ENCODE data around the gene PCSK6. TPM values are rescaled to one million over a fixed set of nuclear protein-coding genes. Genes with fewer than 3 reads are reported as not detected.

Gene PCSK6
- total RNA-seq, 1 donor from 2014 or later = 3.7 TPM

DNA sequence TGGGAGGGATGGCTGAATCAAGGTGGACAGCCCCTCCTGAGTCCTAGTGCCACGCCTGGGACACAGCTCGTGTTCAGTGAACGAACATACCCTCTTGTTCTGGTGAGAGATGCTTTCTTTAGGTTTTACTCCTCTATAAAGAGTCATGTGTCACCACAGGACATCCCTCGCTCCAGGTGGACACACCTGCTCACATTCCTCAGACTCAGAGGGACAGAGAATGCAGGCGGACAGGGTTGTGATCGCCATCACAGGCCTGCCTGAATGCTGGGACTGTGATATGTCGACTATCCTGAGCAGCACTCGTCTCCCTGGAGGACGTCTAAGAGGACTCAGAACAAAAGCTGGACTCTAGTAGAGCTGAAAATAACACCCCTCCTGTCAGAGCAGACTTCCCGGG lies 98.1 kb downstream of the PCSK6 start:
- TF ChIP-seq, protein P1, sequence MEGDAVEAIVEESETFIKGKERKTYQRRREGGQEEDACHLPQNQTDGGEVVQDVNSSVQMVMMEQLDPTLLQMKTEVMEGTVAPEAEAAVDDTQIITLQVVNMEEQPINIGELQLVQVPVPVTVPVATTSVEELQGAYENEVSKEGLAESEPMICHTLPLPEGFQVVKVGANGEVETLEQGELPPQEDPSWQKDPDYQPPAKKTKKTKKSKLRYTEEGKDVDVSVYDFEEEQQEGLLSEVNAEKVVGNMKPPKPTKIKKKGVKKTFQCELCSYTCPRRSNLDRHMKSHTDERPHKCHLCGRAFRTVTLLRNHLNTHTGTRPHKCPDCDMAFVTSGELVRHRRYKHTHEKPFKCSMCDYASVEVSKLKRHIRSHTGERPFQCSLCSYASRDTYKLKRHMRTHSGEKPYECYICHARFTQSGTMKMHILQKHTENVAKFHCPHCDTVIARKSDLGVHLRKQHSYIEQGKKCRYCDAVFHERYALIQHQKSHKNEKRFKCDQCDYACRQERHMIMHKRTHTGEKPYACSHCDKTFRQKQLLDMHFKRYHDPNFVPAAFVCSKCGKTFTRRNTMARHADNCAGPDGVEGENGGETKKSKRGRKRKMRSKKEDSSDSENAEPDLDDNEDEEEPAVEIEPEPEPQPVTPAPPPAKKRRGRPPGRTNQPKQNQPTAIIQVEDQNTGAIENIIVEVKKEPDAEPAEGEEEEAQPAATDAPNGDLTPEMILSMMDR (conservative IDR thresholded peaks at IDR 0.05; ENCODE audit: low read depth, low read length) = no peak
- no peak for DNase-seq (ENCODE audit: low read depth)
- H3K4me3 ChIP-seq (ENCODE audit: low read depth, low read length) = no peak overlapping the region

DNA sequence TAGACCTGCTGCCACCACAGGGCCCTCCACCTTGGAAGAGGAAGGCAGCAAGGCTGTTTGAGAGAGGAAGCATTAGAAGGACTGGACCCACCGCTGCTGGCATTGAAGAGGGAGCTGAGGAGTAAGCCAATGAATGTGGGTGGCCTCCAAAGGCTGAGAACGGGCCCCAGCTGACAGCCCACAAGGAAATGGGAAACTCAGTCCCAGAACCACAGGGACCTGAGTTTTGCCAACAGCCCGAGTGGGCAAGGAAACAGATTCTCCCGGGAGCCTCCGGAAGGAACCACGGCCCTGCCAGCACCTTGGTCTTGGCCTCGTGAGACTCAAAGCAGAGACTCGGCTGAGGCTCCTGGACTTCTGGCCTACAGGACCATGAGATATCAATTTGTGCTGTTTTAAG lies 99.0 kb downstream of the PCSK6 start:
- DNase-seq (ENCODE audit: low read depth) = no peak
- TF ChIP-seq, protein P1 (conservative IDR thresholded peaks at IDR 0.05; ENCODE audit: low read depth, low read length) = no peak
- H3K4me3 ChIP-seq (ENCODE audit: low read depth, low read length) = no peak overlapping the region

DNA sequence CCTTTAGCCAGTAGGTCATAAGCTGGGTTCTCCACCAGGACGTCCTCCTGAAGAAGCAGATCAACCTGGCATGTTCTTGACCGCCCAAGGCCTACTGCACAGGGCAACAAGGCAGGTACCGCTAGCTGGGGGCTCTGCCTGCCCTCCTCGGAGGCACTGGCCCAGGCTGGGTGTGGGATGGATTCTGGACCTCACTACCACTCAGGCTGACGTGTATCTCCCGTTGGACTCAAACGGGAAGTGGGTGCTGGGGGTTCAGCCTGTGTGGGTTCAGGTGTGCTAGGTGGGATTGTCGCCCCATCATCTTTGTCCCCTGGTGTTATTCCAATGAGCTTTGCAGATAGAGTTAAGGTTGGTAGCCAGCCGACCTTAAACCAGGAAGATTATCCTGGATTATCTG lies 99.4 kb downstream of the PCSK6 start:
- H3K4me3 ChIP-seq (ENCODE audit: low read depth, low read length) = no peak overlapping the region
- TF ChIP-seq, protein P1 (conservative IDR thresholded peaks at IDR 0.05; ENCODE audit: low read depth, low read length) = no peak
- DNase-seq (ENCODE audit: low read depth) = no peak

DNA sequence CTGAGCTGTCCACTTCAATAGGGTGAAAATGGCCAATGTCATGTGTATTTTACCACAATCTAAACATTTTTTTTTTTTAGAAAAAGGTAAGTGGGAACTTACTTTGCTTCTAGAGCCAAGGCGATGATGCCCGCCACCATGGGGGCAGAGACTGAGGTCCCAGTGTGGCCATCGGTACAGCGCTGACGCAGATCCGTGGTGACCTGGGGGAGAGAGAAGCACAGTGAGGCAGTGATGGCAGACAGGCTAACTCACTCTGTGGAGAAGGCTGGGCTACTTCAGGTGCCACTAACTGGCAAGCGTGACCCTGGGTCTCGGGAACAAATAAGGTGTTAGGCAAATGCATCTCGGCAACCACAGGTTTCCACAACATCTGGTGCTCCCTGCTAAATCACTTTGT lies 100.1 kb downstream of the PCSK6 start:
- no peak overlapping the region for H3K4me3 ChIP-seq (ENCODE audit: low read depth, low read length)
- DNase-seq (ENCODE audit: low read depth) = no peak
- TF ChIP-seq, protein P1 (conservative IDR thresholded peaks at IDR 0.05; ENCODE audit: low read depth, low read length) = no peak

DNA sequence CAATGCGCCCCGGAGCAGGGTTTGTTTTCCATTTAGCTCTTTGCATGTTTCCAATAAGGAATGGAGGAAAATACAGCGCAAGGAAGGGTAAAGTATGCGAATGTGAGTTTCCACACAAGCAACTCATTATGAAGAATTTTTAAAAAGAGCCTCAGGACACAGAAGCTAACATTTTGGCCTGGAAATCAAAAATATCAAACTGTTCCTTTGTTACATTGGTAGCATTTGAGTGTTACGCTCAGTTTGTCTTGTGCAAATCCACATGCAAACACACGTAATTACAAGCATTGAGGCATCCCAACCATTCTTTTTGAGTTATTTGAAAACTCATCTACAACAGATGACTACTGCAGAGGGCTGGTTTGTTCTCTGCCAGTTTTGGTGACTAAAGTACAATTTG lies 101.5 kb downstream of the PCSK6 start:
- no peak overlapping the region for H3K4me3 ChIP-seq (ENCODE audit: low read depth, low read length)
- TF ChIP-seq, protein P1 (conservative IDR thresholded peaks at IDR 0.05; ENCODE audit: low read depth, low read length) = no peak
- no peak for DNase-seq (ENCODE audit: low read depth)

DNA sequence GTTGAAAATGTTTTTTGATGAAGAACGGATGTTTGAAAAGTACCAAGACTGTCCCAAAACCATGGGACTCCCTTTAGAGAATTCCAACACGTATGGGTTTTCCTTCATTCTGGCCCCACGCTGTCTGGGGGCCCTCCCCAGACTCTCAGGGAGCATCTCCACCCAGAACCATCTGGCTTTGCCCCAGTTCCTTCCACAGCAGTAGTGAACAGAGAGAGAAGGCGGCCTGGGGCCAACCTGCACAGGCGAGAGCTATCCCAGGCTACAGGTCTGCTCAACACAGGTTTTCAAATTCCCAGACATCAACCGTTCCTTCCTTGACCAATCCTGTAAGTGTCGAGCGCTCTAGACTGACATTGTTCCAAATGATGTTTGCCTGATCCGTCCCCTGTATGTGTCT lies 101.9 kb downstream of the PCSK6 start:
- H3K4me3 ChIP-seq (ENCODE audit: low read depth, low read length) = no peak overlapping the region
- TF ChIP-seq, protein P1 (conservative IDR thresholded peaks at IDR 0.05; ENCODE audit: low read depth, low read length) = no peak
- no peak for DNase-seq (ENCODE audit: low read depth)

DNA sequence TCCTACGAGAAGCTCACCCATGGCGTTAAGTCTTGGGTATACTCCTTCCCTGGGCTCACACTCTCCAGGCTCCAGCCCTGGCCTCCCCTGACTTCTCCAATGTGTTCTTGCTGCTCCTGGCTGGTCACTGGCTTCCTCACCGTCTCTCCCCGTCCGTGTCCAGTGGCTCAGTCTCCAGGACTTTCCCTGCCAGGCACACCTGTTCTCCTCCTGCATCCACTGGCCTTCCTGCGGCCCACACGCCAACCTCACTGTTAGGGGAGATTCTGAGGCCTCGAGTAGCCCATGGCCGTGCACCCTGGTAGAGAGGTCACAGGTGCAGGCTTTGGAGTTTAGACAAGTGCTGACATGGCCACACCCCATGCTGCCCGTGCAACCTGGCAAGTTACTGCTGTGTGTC lies 102.5 kb downstream of the PCSK6 start:
- no peak overlapping the region for H3K4me3 ChIP-seq (ENCODE audit: low read depth, low read length)
- no peak for DNase-seq (ENCODE audit: low read depth)

More for the DNA sequence above, 102.5 kb downstream of the PCSK6 start:
- TF ChIP-seq, protein P1 (conservative IDR thresholded peaks at IDR 0.05; ENCODE audit: low read depth, low read length) = no peak
